Panc1 (cell line): ENCODE measurements around the gene WRAP73.

ENCODE experiments used
- CTCF ChIP-seq: fragments of 450-650 bp; IDR thresholded peaks from 2 replicates; pipeline ENCODE4 v1.5.1; 2017; ENCODE audit warnings: mild to moderate bottlenecking
- POLR2AphosphoS5 ChIP-seq: IDR thresholded peaks from 2 replicates; pipeline ENCODE4 v1.6.1; 2012; ENCODE audit warnings: mild to moderate bottlenecking, low read depth, low read length, moderate library complexity
- REST ChIP-seq, 2 experiments: IDR thresholded peaks; 2 replicates each; pipeline ENCODE4 v1.6.1; 2011 to 2012; ENCODE audit warnings: low read depth in 2 of 2, control low read depth in 1 of 2, low read length in 1 of 2, mild to moderate bottlenecking in 1 of 2, moderate library complexity in 1 of 2; ENCODE audit not compliant: insufficient read depth in 1 of 2
- SIN3A ChIP-seq: IDR thresholded peaks from 2 replicates; pipeline ENCODE4 v1.6.1; 2012; ENCODE audit warnings: low read depth, mild to moderate bottlenecking, low read length, moderate library complexity, borderline replicate concordance; ENCODE audit not compliant: insufficient read depth
- TCF7L2 ChIP-seq: IDR thresholded peaks from 2 replicates; pipeline ENCODE4 v1.6.1; 2011; ENCODE audit warnings: mild to moderate bottlenecking, low read depth, low read length, inconsistent platforms

DNA sequence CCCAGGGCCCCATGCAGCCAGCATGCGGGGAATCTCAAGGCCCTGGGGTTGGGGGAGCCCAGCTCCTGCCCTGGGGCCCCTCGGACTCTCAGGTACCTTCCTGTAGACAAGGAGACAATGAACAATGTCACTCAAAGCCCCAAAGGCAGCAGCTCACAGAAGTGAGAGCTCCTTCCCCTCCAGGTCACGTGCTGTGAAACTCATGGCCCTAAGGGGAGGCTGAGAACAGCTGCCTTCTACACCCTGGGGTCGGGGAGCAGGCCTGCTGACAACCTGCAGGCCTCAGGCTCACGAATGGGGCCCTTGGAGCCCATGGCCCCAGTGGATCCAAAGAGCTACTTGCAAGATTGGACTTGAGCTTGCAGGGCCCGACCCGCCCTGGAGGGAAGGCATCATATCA is 41.7 kb downstream of the WRAP73 start:
- TF ChIP-seq CTCF (no peak), REST (IDR thresholded peaks at IDR 0.05; ENCODE audit: insufficient read depth in 1 of 2, low read depth in 2 of 2, low read length in 1 of 2) (no peak), SIN3A (no peak), TCF7L2 (no peak), POLR2AphosphoS5 (no peak)
